ENCODE measurements around the gene IKZF3.
"Not testable (repeated sequence)": the region's sequence is repeated elsewhere in the genome, so short reads cannot be mapped to it uniquely, and the experiment has no call there.

IKZF3 gene

GRCh38 chr17:39716073-39716818, 147.9 kb downstream of the IKZF3 start:
- no peak for DNase-seq (ENCODE audit: extremely low spot score)
- no peak for TF ChIP-seq CTCF (IDR thresholded peaks at IDR 0.05; ENCODE audit: control extremely low read depth, extremely low read depth, low read depth, missing control alignments)
- ChIA-PET CTCF (interaction anchor here (0.8 to 2.0 kb wide), 2 partner anchors 13 to 62 kb away, joined by 3 to 7 read pairs; no protein-coding TSS in a partner anchor), POLR2A (interaction anchor here (0.8 kb wide), 1 partner anchor 16 kb away, joined by 3 read pairs; no protein-coding TSS in a partner anchor)

GRCh38 chr17:39715375-39716072, 148.6 kb downstream of the IKZF3 start:
- DNase-seq (ENCODE audit: extremely low spot score) = no peak
- TF ChIP-seq CTCF (IDR thresholded peaks at IDR 0.05; ENCODE audit: control extremely low read depth, extremely low read depth, low read depth, missing control alignments) = no peak
- ChIA-PET CTCF (interaction anchor here (0.8 to 2.0 kb wide), 4 partner anchors 8 to 94 kb away, joined by 3 to 7 read pairs (median 4); no protein-coding TSS in a partner anchor), POLR2A (no interaction called here)

- no peak for TF ChIP-seq CTCF (IDR thresholded peaks at IDR 0.05; ENCODE audit: control extremely low read depth, extremely low read depth, low read depth, missing control alignments)
- DNase-seq (ENCODE audit: extremely low spot score) = no peak
- ChIA-PET CTCF (interaction anchor here (1.2 to 1.6 kb wide), 2 partner anchors 10 to 16 kb away, joined by 3 to 4 read pairs; partner anchors contain the start of gene MIEN1), POLR2A (interaction anchor here (0.6 kb wide), 1 partner anchor 196 kb away, joined by 3 read pairs; no protein-coding TSS in a partner anchor)
Measured at GRCh38 chr17:39714234-39714633, 149.9 kb downstream of the IKZF3 start.

GRCh38 chr17:39711851-39712250, 152.3 kb downstream of the IKZF3 start:
- POLR2A ChIA-PET = no interaction called here
- DNase-seq (ENCODE audit: extremely low spot score) = no peak
- CTCF ChIA-PET = interaction anchor here (1.0 to 1.9 kb wide), 2 partner anchors 18 to 90 kb away, joined by 3 to 10 read pairs; partner anchors contain the start of gene MIEN1
- no peak for TF ChIP-seq CTCF (IDR thresholded peaks at IDR 0.05; ENCODE audit: control extremely low read depth, extremely low read depth, low read depth, missing control alignments)

- POLR2A ChIA-PET; DNase-seq (ENCODE audit: extremely low spot score): not testable (repeated sequence)
- CTCF ChIA-PET = interaction anchor here (1.0 to 1.9 kb wide), 3 partner anchors 8 to 57 kb away, joined by 3 to 10 read pairs (median 3); partner anchors contain the start of gene MIEN1
Measured at GRCh38 chr17:39711071-39711470, 153.0 kb downstream of the IKZF3 start.

GRCh38 chr17:39709998-39710964, 153.8 kb downstream of the IKZF3 start:
- POLR2A ChIA-PET = no interaction called here
- CTCF ChIA-PET = interaction anchor here (0.8 to 1.9 kb wide), 5 partner anchors 9 to 89 kb away, joined by 3 to 10 read pairs (median 3); partner anchors contain the start of gene MIEN1
- DNase-seq (ENCODE audit: extremely low spot score) = no peak
- no peak for TF ChIP-seq CTCF (IDR thresholded peaks at IDR 0.05; ENCODE audit: control extremely low read depth, extremely low read depth, low read depth, missing control alignments)
